ENCODE measurements around the gene WRNIP1. TPM values are rescaled to one million over a fixed set of nuclear protein-coding genes. Genes with fewer than 3 reads are reported as not detected.

WRNIP1 gene
- total and polyA plus RNA-seq, 2 of the 8 experiments (the other 6 are each of a cell fraction or from before 2014, with no cell fraction given), result 38.2 to 39.2 TPM

- H2AK5ac ChIP-seq (ENCODE audit: low read depth, low read length), result no peak overlapping the region
- no peak overlapping the region for H2AFZ ChIP-seq (ENCODE audit: low read length)
- H3K4ac ChIP-seq (replicated peaks; ENCODE audit: insufficient read length, low read depth, low read length), result no peak overlapping the region
- no peak overlapping the region for H3K9ac ChIP-seq (replicated peaks in 1 of 4; ENCODE audit: extremely low read depth in 1 of 4, low read depth in 3 of 4, low read length in 3 of 4)
- no peak overlapping the region for H3K4me3 ChIP-seq (ENCODE audit: extremely low read depth in 1 of 4, insufficient read depth in 2 of 4, low read depth in 3 of 4, low read length in 4 of 4)
- H3K18ac ChIP-seq (ENCODE audit: extremely low read depth, low read length), result no peak overlapping the region
- H3K79me2 ChIP-seq (ENCODE audit: control insufficient read depth in 1 of 2, insufficient read depth in 2 of 2, low read length in 2 of 2), result no peaks in the 10 kb centered on the region; a peak in 1 of 4 replicates
- no peak overlapping the region for H4K91ac ChIP-seq (replicated peaks; ENCODE audit: insufficient read length, low read length)
- no peak for DNase-seq (ENCODE audit: low read depth in 1 of 2, low spot score in 2 of 2)
- H3K79me1 ChIP-seq (ENCODE audit: low read depth, low read length), result 0 out of 2 replicates have a peak, but pooled peaks cover 2% of the 10 kb centered on the region
- no peaks in the 10 kb centered on the region for H3K9me3 ChIP-seq (ENCODE audit: insufficient read depth in 2 of 2, low read depth in 1 of 2, low read length in 1 of 2)
- no peak overlapping the region for H2BK5ac ChIP-seq (ENCODE audit: low read depth, low read length)
- H2BK20ac ChIP-seq (ENCODE audit: low read length), result no peak overlapping the region
- ChIA-PET CTCF (ENCODE audit: partially characterized antibody) (interaction anchor here (0.7 to 2.6 kb wide), 11 partner anchors 13 to 192 kb away, joined by 3 to 11 read pairs (median 3); no protein-coding TSS in a partner anchor), POLR2A (ENCODE audit: partially characterized antibody) (interaction anchor here (0.5 to 2.4 kb wide), 5 partner anchors 30 to 1142 kb away, joined by 3 to 6 read pairs (median 3); partner anchors contain the start of gene WRNIP1)
- 92% methylated on average over 3 of the region's 3 CpGs; no CpG with 5 or more reads in 1 of the 2 experiments for WGBS, 2 experiments (ENCODE audit: extremely low coverage in 1 of 2, insufficient coverage in 1 of 2, insufficient read length in 1 of 2, insufficient replicate concordance in 2 of 2, low coverage in 1 of 2, low lambda C conversion rate in 2 of 2, missing lambda C conversion rate in 1 of 2)
- no peak overlapping the region for H2BK12ac ChIP-seq (ENCODE audit: low read depth, low read length)
- H2BK15ac ChIP-seq (ENCODE audit: low read length), result 0 out of 2 replicates have a peak overlapping the region, but pooled peaks have one; percentile 12
- H3K27me3 ChIP-seq (replicated peaks in 1 of 4; ENCODE audit: control insufficient read depth in 3 of 4, extremely low read depth in 1 of 4, insufficient read depth in 3 of 4, low read length in 3 of 4), result no peaks in the 10 kb centered on the region
- H3K4me2 ChIP-seq (ENCODE audit: insufficient read depth in 1 of 2, low read depth in 2 of 2, low read length in 2 of 2), result no peak overlapping the region
- no peaks in the 10 kb centered on the region for H3K36me3 ChIP-seq (ENCODE audit: control insufficient read depth in 2 of 4, insufficient read depth in 4 of 4, low read length in 3 of 4)
- H3K23me2 ChIP-seq (ENCODE audit: low read depth, low read length), result no peaks in the 10 kb centered on the region
- H3K14ac ChIP-seq (ENCODE audit: insufficient read length), result no peak overlapping the region
- H4K5ac ChIP-seq (ENCODE audit: insufficient read length, low read depth, low read length), result no peak overlapping the region
- H3K56ac ChIP-seq (replicated peaks; ENCODE audit: insufficient read length, low read depth, low read length), result no peak overlapping the region
- no peak overlapping the region for H3K23ac ChIP-seq (ENCODE audit: insufficient read length)
- no peak overlapping the region for H2BK120ac ChIP-seq (replicated peaks; ENCODE audit: low read depth, low read length)
- H4K20me1 ChIP-seq (replicated peaks in 1 of 2; ENCODE audit: control insufficient read depth in 1 of 2, insufficient read depth in 2 of 2, low read length in 2 of 2), result no peaks in the 10 kb centered on the region
- H3K4me1 ChIP-seq (replicated peaks in 1 of 4; ENCODE audit: control insufficient read depth in 3 of 4, insufficient read depth in 4 of 4, low read length in 3 of 4), result peaks cover 0 to 5% (median 2%) of the 10 kb centered on the region in 4 experiments; a peak in 2 of 7 replicates
- FAIRE-seq, result no peak
- no peak overlapping the region for H4K8ac ChIP-seq (ENCODE audit: extremely low read depth, insufficient read depth, low read length)
- no peak overlapping the region for H3K27ac ChIP-seq (ENCODE audit: low read depth, low read length)
- TF ChIP-seq FOSL1 (IDR thresholded peaks at IDR 0.05; ENCODE audit: insufficient read depth, low read depth, low read length) (no peak), RXRA (IDR thresholded peaks at IDR 0.05; ENCODE audit: insufficient read depth, low read depth, low read length) (no peak), ZNF274 (IDR thresholded peaks at IDR 0.05; ENCODE audit: borderline replicate concordance, extremely low read depth, low read length) (no peak), RBBP5 (IDR thresholded peaks at IDR 0.05; ENCODE audit: borderline replicate concordance, low read depth, low read length) (no peak), CHD2 (IDR thresholded peaks at IDR 0.05; ENCODE audit: low read length) (no peak), SIN3A (conservative IDR thresholded peaks at IDR 0.05 in 1 of 2, IDR thresholded peaks at IDR 0.05 in 1 of 2; ENCODE audit: low read depth in 1 of 2, low read length in 2 of 2) (no peak), CBX5 (IDR thresholded peaks at IDR 0.05; ENCODE audit: low read depth, low read length) (no peak)
Measured at GRCh38 chr6:2797564-2798031, 32.4 kb downstream of the WRNIP1 start.

All from H1 (cell line).